ENCODE results near the gene ATG3.
"Not testable (repeated sequence)": the region's sequence is repeated elsewhere in the genome, so short reads cannot be mapped to it uniquely, and the experiment has no call there.

ATG3 gene

DNA sequence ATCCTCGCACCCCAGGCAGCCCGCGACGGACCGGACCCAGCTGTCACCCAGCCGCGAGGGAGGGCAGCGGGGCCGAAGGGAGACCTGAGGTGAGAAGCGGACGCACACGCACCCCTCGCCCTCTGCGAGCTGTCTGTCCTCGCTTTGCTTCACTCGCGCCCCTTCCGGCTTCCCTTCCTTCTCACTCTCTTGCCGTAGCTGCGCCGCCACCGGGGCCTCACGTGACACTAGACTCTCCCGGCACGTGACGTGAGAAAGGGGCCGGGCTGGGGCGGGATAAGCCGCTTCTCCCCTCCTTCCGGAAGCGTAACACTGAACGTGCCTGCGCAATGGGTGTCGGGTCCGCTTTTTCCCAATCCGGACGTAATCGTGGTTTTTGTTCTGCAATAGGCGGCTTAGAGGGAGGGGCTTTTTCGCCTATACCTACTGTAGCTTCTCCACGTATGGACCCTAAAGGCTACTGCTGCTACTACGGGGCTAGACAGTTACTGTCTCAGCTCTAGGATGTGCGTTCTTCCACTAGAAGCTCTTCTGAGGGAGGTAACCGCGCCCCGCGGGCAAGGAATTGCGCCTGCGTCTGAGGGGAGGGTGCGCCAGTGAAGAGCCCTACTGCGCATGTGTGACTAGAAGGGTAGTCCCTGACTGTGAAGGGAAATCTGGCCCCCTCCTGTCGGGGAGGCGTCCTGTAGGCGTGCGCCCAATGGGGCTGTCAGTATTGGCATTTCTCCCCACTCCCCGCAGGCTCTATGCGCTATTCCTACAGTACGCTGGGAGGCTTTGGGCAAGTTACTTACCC lies at the start of gene ATG3, which contains the start of gene SLC35A5:
TSS of gene ATG3 (minus strand) at position 229 of the 796 bp plus-strand sequence. CDS start 434 bp downstream, outside the sequence.
TSS of gene SLC35A5 (plus strand) at position 312 of the 796 bp plus-strand sequence. CDS start 1,359 bp downstream, outside the sequence.
- DNase-seq: peak; percentile 97

DNA sequence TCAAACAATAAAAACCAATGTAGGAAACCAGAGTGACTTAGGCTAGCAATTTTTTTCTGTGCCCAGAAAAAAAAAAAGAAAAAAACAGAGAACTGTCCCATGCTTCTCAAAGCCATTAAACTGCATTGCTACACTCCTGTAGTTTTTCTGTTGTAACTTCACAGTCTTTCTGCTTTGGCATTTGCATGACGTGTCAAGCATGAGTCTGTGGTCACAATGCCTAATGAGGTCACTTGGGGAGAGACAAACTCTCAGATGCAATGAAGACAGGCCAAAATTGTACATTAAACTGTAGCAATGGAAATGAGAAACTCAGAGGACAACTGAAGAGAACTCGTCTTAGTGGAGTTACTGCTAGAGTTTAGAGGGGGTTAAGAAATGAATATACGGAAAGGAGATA lies 48.4 kb upstream of the ATG3 start:
- DNase-seq: no peak

DNA sequence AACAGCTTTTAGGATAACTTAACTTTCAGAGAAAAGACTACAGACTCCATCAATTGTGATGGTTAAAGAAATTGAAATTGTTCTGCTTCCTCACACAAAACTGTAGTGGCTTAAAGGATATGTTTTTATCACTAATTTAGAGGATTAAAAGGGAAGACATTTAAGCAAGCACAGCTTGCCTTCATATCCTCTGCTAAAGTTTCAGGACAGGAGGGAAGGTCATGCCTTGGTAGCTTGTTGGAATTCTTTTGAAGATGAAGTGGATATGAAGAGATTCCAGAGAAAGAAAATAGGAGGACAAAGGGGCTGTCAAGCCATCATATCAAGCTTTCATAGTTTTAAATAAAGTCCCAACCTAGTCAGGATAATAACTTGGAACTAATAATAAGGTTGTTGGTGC lies 46.1 kb upstream of the ATG3 start:
- DNase-seq: no peak

DNA sequence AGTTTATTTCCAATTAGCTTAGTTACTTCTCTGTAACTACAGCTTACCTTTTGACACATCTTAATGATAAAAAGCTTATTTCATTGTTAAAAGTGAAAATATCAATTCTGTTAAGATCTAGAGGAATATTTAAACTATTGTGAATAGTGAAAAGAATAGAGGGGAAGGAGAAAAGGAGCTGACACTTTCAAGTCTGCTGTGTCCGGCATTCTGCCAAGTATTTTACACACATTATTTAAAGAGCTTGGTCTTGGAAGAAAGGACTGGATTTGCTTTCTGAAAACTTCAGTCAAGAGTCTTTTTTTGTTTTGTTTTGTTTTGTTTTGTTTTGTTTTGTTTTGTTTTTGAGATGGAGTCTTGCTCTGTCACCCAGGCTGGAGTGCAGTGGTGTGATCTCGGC lies 44.3 kb upstream of the ATG3 start:
- DNase-seq: no peak

DNA sequence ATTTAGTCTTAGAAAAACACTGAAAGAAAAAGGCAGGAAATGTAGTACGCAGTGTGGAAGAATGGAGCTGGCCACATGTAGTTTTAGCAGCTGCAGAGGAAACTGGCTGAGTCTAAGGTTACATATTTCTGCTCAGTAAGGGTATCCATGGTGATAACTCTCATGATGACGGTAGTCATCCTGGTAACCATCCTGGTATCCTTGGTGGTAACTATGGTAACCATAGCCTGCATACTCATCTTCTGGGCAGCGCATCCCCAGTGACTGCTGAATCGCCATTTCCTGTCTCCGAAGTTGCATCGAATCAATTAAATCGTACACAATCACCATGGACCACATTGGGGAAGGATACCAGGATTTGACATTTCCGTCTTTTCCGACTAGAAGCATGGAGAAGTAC lies 43.5 kb upstream of the ATG3 start:
- DNase-seq: peak; percentile 3

DNA sequence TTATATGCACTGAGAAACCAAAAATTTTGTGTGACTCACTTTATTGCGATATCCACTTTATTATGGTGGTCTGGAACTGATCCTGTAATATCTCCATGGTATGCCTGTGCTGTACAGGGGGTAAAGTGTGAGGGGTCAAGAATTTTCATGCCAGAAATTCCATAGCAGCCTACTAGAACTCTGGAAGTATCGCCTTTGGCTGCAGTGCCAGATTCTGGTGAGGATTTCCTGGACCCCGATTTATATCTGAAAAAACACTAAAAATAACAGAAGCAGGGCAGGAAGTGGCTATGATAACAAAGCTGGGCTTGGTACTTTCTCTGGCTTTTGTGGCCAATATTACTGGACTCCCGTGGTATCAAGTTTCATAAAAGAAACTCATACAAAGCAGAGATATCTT lies 42.8 kb upstream of the ATG3 start:
- DNase-seq: no peak

DNA sequence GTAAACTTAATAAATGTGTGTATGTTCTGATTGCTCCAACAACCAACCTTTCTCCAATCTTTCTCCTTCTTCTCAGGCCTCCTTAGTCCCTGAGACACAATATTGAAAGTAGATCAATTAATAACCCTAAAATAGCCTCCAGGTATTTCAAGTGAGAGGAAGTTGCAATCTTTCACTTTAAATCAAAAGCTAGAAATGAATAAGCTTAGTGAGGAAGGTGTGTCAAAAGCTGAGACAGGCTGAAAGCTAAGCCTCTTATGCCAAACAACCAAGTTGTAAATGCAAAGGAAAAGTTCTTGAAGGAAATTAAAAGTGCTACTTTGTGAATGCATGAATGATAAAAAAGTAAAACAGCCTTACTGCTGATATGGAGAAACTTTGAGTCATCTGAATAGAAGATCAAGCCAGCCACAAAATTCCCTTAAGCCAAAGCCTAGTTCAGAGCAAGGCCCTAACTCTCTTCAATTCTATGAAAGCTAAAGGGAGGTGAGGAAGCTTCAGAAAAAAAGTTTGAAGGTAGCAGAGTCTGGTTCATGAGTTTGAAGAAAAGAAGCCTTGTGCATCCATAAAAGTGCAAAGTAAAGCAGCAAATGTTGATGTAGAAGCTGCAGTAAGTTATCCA lies 40.6 kb upstream of the ATG3 start:
- DNase-seq: no peak

DNA sequence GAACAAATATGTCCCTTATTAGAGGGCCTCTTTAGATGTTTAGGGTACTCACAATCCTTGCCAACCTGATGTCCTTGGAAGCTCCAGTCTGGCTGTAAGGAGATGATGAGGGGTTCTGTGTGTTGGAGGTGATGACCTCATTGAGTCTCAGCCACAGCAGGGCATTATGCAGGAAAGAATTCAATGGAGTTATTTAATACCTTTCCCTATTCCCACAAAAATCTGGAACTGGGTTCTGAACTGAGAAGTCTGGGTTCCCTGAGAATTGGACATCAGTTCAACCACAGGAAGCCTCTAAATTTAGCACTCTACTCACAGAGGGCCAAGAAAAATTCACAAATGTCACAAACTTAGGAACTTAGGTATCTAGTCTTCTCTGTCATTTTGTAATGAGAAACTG lies 37.0 kb upstream of the ATG3 start:
- DNase-seq: no peak

DNA sequence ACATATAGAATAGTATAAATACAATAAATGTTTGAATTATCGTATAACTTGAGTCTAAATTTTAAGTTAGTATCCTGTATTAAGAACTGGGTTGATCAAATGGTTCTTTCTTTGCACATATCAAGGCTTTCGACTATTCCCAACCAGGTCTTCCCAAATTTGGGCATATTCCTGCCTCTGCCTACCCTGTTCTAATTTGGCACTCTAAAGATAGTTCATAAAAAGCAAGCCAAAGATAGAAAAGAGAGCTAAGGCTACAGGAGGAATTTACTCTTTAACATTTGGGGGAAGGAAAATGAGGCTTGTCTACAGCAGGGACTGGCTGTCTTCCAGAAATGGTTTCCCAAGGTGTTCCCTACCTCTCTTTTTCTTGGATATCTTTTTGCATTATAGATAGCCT lies 36.2 kb upstream of the ATG3 start:
- no peak for DNase-seq

DNA sequence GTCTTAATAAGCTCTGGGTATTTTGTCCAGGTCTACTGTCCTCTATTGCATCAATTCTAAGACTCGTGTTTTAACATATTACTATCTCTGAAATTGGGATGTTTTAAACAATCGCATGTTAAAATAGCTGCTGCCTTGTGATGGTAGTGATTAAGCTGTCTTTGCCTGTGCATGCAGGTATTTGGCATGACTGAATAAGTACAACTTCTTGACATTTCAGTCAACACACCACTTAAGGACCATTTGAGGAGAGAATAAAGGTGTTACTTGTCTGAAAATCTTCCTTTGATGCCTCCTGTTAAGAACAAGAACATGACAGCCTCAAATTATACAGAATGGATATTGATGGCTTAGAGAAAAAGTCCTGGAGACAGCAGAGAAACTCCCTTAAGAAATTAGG lies 33.1 kb upstream of the ATG3 start:
- DNase-seq: no peak

DNA sequence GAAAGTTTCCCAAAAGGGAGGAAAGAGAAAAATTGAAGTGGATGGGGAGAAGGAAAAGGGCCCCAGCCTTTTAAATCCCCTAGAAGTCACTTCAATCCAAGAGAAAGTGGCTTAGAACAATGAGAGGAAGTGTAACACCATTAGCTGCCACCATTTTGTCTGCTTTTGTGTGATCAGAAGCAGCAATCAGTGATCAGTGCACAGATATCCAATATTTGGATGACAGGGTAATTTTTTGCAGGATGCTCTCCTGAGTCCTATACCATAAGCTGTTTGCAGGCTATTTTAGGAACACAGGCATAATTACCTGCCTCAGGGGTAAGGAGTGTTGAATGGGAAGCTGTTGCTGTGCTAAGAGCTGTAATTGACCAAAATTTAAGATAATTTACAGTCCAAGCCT lies 31.5 kb upstream of the ATG3 start:
- DNase-seq: no peak

DNA sequence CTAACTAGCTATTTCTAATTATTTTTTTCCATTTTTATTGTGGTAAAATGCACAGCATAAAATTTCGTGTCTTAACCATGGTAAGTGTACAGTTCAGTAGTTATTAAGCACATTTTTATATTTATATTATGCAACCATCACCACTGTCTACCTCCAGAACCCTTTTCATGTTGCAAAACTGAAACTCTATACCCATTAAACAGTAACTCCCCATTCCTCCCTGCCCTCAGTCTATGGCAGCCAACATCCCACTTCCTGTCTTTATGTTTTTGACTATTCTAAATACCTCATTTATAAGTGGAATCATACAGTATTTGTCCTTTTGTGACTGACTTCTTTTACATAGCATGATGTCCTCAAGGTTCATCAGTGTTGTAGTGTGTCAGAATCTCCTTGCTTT lies 25.6 kb upstream of the ATG3 start:
- DNase-seq: no peak

DNA sequence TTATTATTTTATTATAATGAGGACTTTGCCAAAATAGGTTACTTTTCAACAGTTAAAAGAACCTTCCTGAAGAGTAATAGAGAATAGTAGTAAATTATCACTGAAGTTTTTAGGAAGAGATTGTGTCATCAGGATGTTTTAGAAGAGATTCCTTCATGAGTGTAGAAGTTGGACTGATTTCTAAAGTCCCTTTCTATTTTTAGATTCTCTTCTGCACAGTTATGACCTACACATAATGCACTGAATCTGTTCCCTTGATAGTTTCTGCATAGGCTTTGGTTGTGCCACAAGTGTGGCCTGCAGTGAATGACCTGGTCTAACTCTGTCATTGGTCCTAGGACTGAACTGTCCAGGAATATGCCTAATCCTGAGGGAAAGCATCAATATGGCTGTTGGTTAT lies 24.0 kb upstream of the ATG3 start:
- DNase-seq: no peak

DNA sequence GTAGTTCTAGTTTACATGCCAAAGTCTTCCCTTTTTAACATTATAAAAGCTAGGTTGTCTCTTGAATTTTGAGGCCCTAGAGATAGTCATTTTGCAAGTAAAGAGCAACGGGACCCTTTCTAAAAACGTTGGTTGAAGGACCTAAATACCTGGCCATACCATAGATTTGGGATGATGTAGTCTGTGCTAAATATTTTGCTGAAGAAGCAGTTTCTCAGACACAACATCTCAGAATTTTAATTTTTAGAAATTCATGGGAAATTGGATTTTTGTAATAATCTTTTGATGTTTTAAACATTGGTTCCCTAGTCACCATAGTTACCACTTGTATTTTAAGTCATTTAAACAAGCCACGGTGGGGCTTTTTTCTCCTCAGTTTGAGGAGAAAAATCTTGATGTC lies 21.3 kb upstream of the ATG3 start:
- no peak for DNase-seq

DNA sequence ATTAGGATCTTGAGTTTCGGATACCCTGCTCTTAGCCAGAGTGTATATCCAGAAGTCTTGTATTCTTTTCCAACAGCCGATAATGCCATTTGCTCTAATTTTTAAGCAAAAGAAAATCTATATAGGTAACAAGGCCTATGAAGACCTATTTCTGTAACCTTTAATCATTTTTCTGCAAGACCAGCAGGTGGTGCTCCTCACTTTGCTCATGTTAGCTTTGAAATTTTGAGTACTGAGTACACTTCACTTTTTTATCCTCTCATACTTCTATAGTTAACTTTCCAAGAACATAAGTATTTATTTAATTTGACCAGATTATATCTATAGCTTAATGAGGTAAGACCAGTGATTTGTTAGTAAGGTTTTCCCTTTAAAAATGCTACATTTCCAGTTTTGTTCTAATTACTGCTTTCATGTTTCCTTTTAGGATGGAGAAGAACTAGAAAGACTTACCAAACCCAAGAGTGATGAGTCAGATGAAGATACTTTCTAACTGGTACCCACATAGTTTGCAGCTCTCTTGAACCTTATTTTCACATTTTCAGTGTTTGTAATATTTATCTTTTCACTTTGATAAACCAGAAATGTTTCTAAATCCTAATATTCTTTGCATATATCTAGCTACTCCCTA lies 20.6 kb upstream of the ATG3 start:
- DNase-seq: peak; percentile 1

DNA sequence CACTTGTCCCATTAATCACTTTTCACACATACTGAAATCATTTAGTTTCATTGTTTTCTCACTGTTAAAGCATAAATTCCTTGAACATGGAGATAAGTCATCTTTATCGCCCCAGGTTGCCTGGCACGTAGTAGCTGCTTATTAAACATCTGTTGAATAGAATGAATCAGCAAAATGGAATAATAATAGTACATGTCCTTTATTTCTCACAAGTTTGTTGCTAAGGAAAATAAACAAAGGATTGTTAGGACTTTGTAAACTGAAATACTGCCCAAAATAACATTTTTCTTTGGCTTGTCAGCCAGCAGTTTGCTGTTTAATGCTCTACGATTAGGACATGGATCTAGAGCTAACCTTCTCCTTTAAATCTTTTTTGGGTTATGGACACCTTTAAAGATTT lies 17.9 kb upstream of the ATG3 start:
- no peak for DNase-seq

DNA sequence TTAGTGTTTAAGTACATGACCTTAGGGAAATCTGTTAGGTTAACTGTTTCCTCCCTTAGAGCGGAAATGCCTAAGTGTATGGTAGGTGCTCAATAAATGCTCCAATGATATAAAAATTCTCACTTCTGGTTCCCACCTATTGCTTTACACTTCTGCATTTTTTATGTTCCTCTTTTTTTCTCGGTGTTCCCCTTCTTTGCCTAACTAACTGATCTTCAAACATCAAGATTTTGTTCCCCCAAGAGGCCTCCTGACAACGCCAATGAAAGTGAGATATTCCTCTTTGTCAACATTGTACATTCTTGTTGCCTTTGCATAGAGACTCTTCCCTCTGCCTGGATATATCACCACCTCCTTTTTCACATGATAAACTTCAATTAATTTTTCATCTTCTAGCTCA lies 17.5 kb upstream of the ATG3 start:
- DNase-seq: no peak

DNA sequence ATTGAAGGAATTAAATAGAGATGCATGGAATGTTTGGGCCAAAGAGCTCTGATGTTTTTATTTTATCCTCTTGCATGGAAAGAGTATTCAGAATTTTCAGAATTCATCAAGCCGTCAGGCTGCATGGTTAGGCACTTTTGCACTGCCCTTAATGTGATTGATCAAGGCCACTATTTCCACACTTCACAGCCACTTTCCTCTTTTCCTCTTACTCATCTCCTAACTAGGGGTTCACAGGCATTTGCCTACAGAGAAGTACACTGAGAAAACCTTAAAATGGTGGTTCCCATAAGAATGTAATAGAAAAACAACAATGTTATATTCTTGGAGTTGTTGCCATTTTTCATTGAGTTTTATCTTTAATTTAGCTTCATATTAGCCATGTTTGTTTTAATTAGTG lies 10.9 kb upstream of the ATG3 start:
- DNase-seq: no peak

DNA sequence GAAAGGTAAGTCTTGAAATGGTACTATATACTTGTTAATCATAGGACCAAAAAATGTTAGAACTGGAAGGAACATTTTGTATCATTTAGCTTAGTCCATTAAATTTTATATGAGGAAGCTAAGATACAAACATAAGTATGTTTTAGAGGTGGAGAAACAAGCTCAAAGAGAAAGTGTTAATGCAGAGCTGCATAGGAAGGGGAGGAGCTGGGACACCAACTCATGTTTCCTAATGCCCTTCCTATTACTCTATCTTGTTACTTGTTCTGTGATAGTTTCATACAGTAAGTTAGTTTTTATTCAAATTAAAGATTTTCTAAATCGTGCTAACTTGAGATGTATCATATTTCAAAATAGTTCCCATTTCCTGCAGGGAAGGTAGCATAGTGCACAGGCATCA lies 7.5 kb upstream of the ATG3 start:
- DNase-seq: no peak

DNA sequence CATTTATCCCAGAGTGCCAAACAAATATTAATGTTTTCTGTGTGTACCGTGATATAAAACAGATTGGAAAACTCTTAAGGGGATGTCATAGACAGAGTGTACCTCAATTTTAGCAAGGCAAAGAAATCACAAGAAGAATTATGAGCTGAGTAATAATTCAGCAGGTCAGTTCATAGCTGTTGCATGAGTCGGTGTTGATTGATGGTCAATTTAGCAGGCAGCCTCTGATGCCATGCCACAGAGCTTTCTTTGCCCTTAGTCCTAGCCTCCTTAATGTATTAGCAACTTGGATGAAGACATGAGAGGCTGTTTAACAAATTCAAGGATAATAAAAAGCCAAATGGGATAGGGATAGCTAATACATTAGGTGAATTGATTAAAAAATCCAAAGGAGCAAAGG lies 6.9 kb upstream of the ATG3 start:
- no peak for DNase-seq

DNA sequence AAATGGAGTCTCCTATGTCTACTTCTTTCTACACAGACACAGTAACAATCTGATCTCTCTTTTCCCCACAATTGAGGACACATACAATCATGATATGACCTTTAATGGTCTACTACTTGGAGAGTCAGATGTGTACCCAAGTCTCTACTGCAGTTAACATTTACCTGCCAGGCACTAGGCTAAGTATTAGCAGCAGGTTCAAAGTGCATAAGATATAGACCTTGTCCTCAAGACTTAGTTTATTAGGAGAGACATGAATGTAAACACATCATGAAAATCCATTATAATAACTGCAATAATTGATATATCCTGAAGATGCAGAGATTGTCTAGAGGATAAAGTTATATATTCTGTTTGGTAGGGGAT lies 3.2 kb upstream of the ATG3 start:
- DNase-seq: no peak

DNA sequence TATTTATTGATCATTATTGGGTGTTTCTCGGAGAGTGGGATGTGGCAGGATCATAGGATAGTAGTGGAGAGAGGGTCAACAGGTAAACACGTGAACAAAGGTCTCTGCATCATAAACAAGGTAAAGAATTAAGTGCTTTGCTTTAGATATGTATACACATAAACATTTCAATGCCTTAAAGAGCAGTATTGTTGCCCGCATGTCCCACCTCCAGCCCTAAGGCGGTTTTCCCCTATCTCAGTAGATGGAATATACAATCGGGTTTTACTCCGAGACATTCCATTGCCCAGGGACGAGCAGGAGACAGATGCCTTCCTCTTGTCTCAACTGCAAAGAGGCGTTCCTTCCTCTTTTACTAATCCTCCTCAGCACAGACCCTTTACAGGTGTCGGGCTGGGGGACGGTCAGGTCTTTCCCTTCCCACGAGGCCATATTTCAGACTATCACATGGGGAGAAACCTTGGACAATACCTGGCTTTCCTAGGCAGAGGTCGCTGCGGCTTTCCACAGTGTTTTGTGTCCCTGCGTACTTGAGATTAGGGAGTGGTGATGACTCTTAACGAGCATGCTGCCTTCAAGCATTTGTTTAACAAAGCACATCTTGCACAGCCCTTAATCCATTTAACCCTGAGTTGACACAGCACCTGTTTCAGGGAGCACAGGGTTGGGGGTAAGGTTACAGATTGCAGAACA lies 2.6 kb upstream of the ATG3 start:
- not testable (repeated sequence) for DNase-seq

DNA sequence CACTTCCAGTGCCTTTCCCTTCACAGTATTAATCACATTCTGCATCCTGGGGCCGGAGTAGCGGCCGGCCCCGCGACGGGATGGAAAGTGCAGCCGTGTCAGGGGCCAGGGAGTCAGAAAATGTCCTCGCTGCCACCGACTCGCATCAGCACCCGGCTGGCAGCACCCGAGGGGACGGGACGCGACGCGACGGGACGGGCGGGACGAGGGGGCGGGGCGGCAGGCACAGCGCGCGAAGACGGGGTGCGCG lies 353 bp downstream of the ATG3 start:
- no peak for DNase-seq
